Endothelial cell of umbilical vein (primary cell): ENCODE measurements around the gene ZBTB20. TPM values are rescaled to one million over a fixed set of nuclear protein-coding genes. Genes with fewer than 3 reads are reported as not detected.

Experiments used
- BruUV-seq: library from RNA; stranded (reverse); fragments of 400-500 nt; replicated peaks from 2 replicates; lab custom pipeline; 2021; lab: Mats Ljungman, UMichigan
- CTCF ChIA-PET: fragments of 300-600, 350-600 bp; sonication (Branson Sonifier 250); formaldehyde crosslinking; loops from one replicate; lab custom pipeline; 2021; ENCODE audit warnings: antibody characterized with exemption, inconsistent platforms; lab: Charles Lee
- POLR2A ChIA-PET: fragments of 300-600, 350-600 bp; sonication (Branson Sonifier 250); formaldehyde crosslinking; loops from one replicate; lab custom pipeline; 2021; ENCODE audit warnings: antibody characterized with exemption, inconsistent platforms; lab: Charles Lee
- DNase-seq: peaks from one replicate; pipeline ENCODE4 v3.0.0-alpha.2; 2011; ENCODE audit warnings: low read depth, low spot score
- FAIRE-seq: peaks from 2 replicates; lab custom pipeline; 2011; peaks lifted over from hg19 to GRCh38; lab: Jason Lieb, UNC
- H2AFZ ChIP-seq: 2 replicates; pipeline ENCODE4 v1.6.0; 2012; ENCODE audit warnings: low read depth, low read length, control low read depth, inconsistent platforms
- H3K27ac ChIP-seq: 2 replicates; pipeline ENCODE4 v1.5.1; 2011; ENCODE audit warnings: low read depth, mild to moderate bottlenecking, control low read depth, low read length, moderate library complexity; ENCODE audit not compliant: insufficient read depth
- H3K27me3 ChIP-seq, 2 experiments: 2 replicates each; pipeline versions ENCODE4 v1.6.0 to v1.6.1; 2011; ENCODE audit warnings: low read length in 2 of 2, mixed read lengths in 1 of 2; ENCODE audit not compliant: control insufficient read depth in 2 of 2, insufficient read depth in 2 of 2
- H3K36me3 ChIP-seq, 2 experiments: 2 replicates in 1 of 2; 3 replicates in 1 of 2; pipeline ENCODE4 v1.5.1; 2011; ENCODE audit warnings: low read length in 2 of 2, mild to moderate bottlenecking in 1 of 2, moderate library complexity in 1 of 2; ENCODE audit not compliant: control insufficient read depth in 2 of 2, insufficient read depth in 2 of 2; ENCODE audit errors: extremely low read depth in 1 of 2
- H3K4me1 ChIP-seq: 3 replicates; pipeline ENCODE4 v1.5.1; 2011; ENCODE audit warnings: mild to moderate bottlenecking, low read length; ENCODE audit not compliant: control insufficient read depth, insufficient read depth; ENCODE audit errors: extremely low read depth
- H3K4me2 ChIP-seq: 2 replicates; pipeline ENCODE4 v1.6.1; 2011; ENCODE audit warnings: low read length, control low read depth, mixed read lengths; ENCODE audit not compliant: insufficient read depth
- H3K4me3 ChIP-seq, 3 experiments: fragments of 200-600 bp in 1 of 3; sonication (generic), shearing (Covaris generic) in 1 of 3; replicated peaks in 1 of 3; 2 replicates each; pipeline ENCODE4 v1.5.1; 2011 to 2016; ENCODE audit warnings: control low read depth in 3 of 3, low read length in 3 of 3, mild to moderate bottlenecking in 2 of 3, inconsistent platforms in 1 of 3, low read depth in 1 of 3, moderate library complexity in 1 of 3; ENCODE audit not compliant: insufficient read depth in 1 of 3
- H3K79me2 ChIP-seq: 2 replicates; pipeline ENCODE4 v1.6.0; 2012; ENCODE audit warnings: low read length, inconsistent platforms; ENCODE audit not compliant: control insufficient read depth, insufficient read depth
- H3K9ac ChIP-seq: replicated peaks from 2 replicates; pipeline ENCODE3; 2011; ENCODE audit warnings: low read length, control low read depth; ENCODE audit not compliant: insufficient read depth; ENCODE audit errors: extremely low read depth
- H3K9me1 ChIP-seq: replicated peaks from 3 replicates; pipeline ENCODE4 v1.6.0; 2011; ENCODE audit warnings: mild to moderate bottlenecking, low read length; ENCODE audit not compliant: control insufficient read depth, insufficient read depth; ENCODE audit errors: extremely low read depth
- H3K9me3 ChIP-seq: replicated peaks from 2 replicates; pipeline ENCODE4 v1.5.1; 2012; ENCODE audit warnings: low read length, inconsistent platforms; ENCODE audit not compliant: control insufficient read depth, insufficient read depth
- H4K20me1 ChIP-seq: replicated peaks from 2 replicates; pipeline ENCODE3; 2011; ENCODE audit warnings: mild to moderate bottlenecking, low read length; ENCODE audit not compliant: control insufficient read depth, insufficient read depth; ENCODE audit errors: extremely low read depth
- EZH2 ChIP-seq: IDR thresholded peaks from 2 replicates; pipeline ENCODE4 v1.6.1; 2012; ENCODE audit warnings: borderline replicate concordance, low read depth, mild to moderate bottlenecking, moderate library complexity, low read length, inconsistent platforms; ENCODE audit not compliant: severe bottlenecking
- FOS ChIP-seq: IDR thresholded peaks from 2 replicates; pipeline ENCODE4 v1.6.1; 2011; ENCODE audit warnings: mild to moderate bottlenecking, low read length, moderate library complexity, borderline replicate concordance; ENCODE audit not compliant: insufficient read depth
- GATA2 ChIP-seq: IDR thresholded peaks from 2 replicates; pipeline ENCODE4 v1.7.0; 2011; ENCODE audit warnings: low read depth, mild to moderate bottlenecking, moderate library complexity, mixed read lengths, low read length; ENCODE audit not compliant: insufficient read length, insufficient read depth
- JUN ChIP-seq: IDR thresholded peaks from 2 replicates; pipeline ENCODE4 v1.6.1; 2011; ENCODE audit warnings: borderline replicate concordance, low read depth; ENCODE audit not compliant: insufficient read length, insufficient read depth
- MYC ChIP-seq: IDR thresholded peaks from one replicate; pipeline ENCODE4 v1.6.1; 2011; ENCODE audit warnings: mild to moderate bottlenecking, low read depth, low read length
- POLR2A ChIP-seq: IDR thresholded peaks from 2 replicates; pipeline ENCODE4 v1.6.1; 2012; ENCODE audit warnings: low read depth, mild to moderate bottlenecking, control low read depth, low read length
- POLR2AphosphoS5 ChIP-seq: IDR thresholded peaks from 2 replicates; pipeline ENCODE4 v1.6.1; 2012; ENCODE audit warnings: low read depth, mild to moderate bottlenecking, control low read depth, low read length, moderate library complexity; ENCODE audit not compliant: insufficient read depth
- dilution Hi-C: fragments of 300-500 bp; cut with MboI; formaldehyde crosslinking; loops from one replicate; pipeline ENCODE4 v1.15.0; 2019; ENCODE audit warnings: low sequenced_read_pairs; ENCODE audit not compliant: extremely low pct_ligation_motif_present
- intact Hi-C: fragments of 100-400 bp; cut with micrococcal nuclease; formaldehyde crosslinking; loops from one replicate; pipeline ENCODE4 v1.10.0; 2022
- polyA plus RNA-seq, 4 experiments: library from polyadenylated mRNA; depleted of rRNA in 3 of 4; stranded (reverse) in 3 of 4; unstranded in 1 of 4; fragments of >200 nt; gene quantifications; 2 replicates each; pipeline versions ENCODE4 v1.2.1 to v1.2.3, GENCODE V29; 2011 to 2012; ENCODE audit warnings: missing spikeins in 1 of 4
- total RNA-seq: library from RNA; stranded (reverse); gene quantifications from 2 replicates; pipeline ENCODE4 v1.2.3, GENCODE V29; 2021
- TF ChIP-seq, protein P1 (sequence below), 2 donors: IDR thresholded peaks; 1 replicate in 1 of 2; 2 replicates in 1 of 2; pipeline ENCODE4 v1.5.1; 2011; ENCODE audit warnings: low read length in 2 of 2, mild to moderate bottlenecking in 2 of 2, moderate library complexity in 2 of 2, control low read depth in 1 of 2, inconsistent platforms in 1 of 2, low read depth in 1 of 2; ENCODE audit not compliant: insufficient read depth in 1 of 2; ENCODE audit errors: extremely low read depth in 1 of 2
- TF ChIP-seq, protein P2 (sequence below): IDR thresholded peaks from 2 replicates; pipeline ENCODE4 v1.6.1; 2011; ENCODE audit not compliant: insufficient read depth, insufficient read length

ZBTB20 gene
- total and polyA plus RNA-seq, 2 donors (not counting 3 experiments of a cell fraction or from before 2014, with no cell fraction given): 2.1 to 20.5 TPM

DNA sequence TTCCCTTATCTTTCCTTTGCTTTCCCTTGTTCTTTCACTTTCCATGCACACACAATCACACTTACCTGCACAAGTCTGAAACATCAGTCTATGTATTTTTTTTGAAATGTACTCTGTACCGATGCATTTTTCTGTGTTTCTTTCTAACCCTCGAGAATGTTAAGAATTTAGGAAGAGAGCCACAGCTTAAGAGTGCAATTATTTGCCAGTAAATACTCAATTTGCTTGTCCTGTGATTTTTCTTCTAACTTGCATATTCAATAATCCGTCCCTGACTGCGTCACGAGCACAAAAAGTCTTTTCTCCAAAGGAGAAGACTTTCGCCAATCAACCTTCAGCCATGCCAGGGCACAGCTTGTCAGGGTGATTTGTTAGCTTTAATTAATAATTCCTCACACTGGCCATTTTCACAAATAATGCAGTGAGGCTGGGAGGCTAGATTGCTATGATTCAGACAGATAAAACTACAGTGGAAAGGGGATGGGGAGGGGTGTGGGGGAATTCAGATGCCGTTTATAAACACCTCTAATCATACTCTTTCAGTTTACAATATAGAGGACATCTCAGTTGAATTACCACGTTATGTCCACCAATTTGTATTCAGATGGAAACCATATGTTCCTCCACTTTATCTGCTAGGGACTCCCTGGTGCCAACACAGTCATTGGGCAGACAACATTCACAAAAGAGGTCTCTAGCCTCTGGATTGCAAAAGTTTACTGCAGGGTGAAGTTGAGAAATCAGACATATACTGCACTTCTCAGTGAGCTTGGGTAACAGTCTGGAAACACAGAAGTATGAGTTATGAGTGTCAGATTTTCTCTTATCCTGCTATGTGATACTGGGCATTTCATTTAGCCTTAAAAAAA is 388.0 kb downstream of the ZBTB20 start:
- Histone ChIP-seq H3K36me3 (no peaks in the 10 kb centered on the region), H3K4me3 (no peak overlapping the region), H3K4me1 (no peaks in the 10 kb centered on the region), H3K79me2 (no peaks in the 10 kb centered on the region), H3K27me3 (no peaks in the 10 kb centered on the region), H3K9ac (no peak overlapping the region), H2AFZ (no peak overlapping the region), H4K20me1 (no peaks in the 10 kb centered on the region), H3K4me2 (no peak overlapping the region), H3K9me1 (no peaks in the 10 kb centered on the region), H3K9me3 (no peaks in the 10 kb centered on the region), H3K27ac (no peak overlapping the region)
- no peak for DNase-seq
- FAIRE-seq: no peak
- CTCF ChIA-PET: interaction anchor here (0.6 kb wide), 1 partner anchor 26 kb away, joined by 3 read pairs; no protein-coding TSS in a partner anchor
- POLR2A ChIA-PET: no interaction called here
- intact Hi-C loops (no loop called here), dilution Hi-C loops (no loop called here)
- no TSS peak for BruUV-seq
- TF ChIP-seq POLR2A (no peak), JUN (no peak), MYC (no peak), GATA2 (no peak), FOS (no peak), EZH2 (no peak), POLR2AphosphoS5 (no peak)
- TF ChIP-seq, protein P1, sequence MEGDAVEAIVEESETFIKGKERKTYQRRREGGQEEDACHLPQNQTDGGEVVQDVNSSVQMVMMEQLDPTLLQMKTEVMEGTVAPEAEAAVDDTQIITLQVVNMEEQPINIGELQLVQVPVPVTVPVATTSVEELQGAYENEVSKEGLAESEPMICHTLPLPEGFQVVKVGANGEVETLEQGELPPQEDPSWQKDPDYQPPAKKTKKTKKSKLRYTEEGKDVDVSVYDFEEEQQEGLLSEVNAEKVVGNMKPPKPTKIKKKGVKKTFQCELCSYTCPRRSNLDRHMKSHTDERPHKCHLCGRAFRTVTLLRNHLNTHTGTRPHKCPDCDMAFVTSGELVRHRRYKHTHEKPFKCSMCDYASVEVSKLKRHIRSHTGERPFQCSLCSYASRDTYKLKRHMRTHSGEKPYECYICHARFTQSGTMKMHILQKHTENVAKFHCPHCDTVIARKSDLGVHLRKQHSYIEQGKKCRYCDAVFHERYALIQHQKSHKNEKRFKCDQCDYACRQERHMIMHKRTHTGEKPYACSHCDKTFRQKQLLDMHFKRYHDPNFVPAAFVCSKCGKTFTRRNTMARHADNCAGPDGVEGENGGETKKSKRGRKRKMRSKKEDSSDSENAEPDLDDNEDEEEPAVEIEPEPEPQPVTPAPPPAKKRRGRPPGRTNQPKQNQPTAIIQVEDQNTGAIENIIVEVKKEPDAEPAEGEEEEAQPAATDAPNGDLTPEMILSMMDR (IDR thresholded peaks at IDR 0.05; ENCODE audit: extremely low read depth in 1 of 2, insufficient read depth in 1 of 2, low read depth in 1 of 2, low read length in 2 of 2): no peak
- TF ChIP-seq, protein P2, sequence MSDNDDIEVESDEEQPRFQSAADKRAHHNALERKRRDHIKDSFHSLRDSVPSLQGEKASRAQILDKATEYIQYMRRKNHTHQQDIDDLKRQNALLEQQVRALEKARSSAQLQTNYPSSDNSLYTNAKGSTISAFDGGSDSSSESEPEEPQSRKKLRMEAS: no peak
